ENCODE measurements around the gene MICAL1. TPM values are rescaled to one million over a fixed set of nuclear protein-coding genes. Genes with fewer than 3 reads are reported as not detected.

MICAL1 gene
- total RNA-seq, 1 experiment from 2014 or later = 10.8 TPM

GRCh38 chr6:109446072-109446471 is 9.5 kb downstream of the MICAL1 start:
- no peak overlapping the region for H3K27ac ChIP-seq
- DNase-seq = no peak
- peaks cover 14% of the 10 kb centered on the region for H3K79me2 ChIP-seq (ENCODE audit: low read depth)
- ChIA-PET CTCF (no interaction called here), POLR2A (ENCODE audit: unreplicated experiment) (interaction anchor here (0.6 kb wide), 1 partner anchor 245 kb away, joined by 5 read pairs; no protein-coding TSS in a partner anchor)
- H3K4me2 ChIP-seq = no peak overlapping the region
- H3K36me3 ChIP-seq (ENCODE audit: low read depth) = 0 out of 2 replicates have a peak, but pooled peaks cover 3% of the 10 kb centered on the region
- no TSS peak for BruUV-seq (replicated peaks)
- TF ChIP-seq CTCF (conservative IDR thresholded peaks at IDR 0.05) (no peak), EZH2 (IDR thresholded peaks at IDR 0.05; ENCODE audit: low read depth) (no peak)
- no peaks in the 10 kb centered on the region for H3K27me3 ChIP-seq (ENCODE audit: insufficient read depth, low read depth)
- H3K4me3 ChIP-seq = no peak overlapping the region
- no peaks in the 10 kb centered on the region for H3K9me3 ChIP-seq (ENCODE audit: insufficient read depth, low read depth)
- no peak overlapping the region for H2AFZ ChIP-seq
- no peaks in the 10 kb centered on the region for H3K9me2 ChIP-seq (ENCODE audit: insufficient read depth)
- peaks cover 8% of the 10 kb centered on the region; the same call in 1 of the 2 replicates for H3F3A ChIP-seq (ENCODE audit: insufficient read depth, low read depth)
- intact Hi-C loops (cut with micrococcal nuclease; ENCODE audit: unreplicated experiment) = no loop called here
- H3K4me1 ChIP-seq (replicated peaks; ENCODE audit: insufficient read depth) = peaks cover 7% of the 10 kb centered on the region
- no peaks in the 10 kb centered on the region for H4K20me1 ChIP-seq (ENCODE audit: insufficient read depth)

GRCh38 chr6:109445382-109445781 is 10.2 kb downstream of the MICAL1 start:
- ChIA-PET POLR2A (ENCODE audit: unreplicated experiment) (interaction anchor here (0.6 kb wide), 1 partner anchor 12 kb away, joined by 6 read pairs; no protein-coding TSS in a partner anchor), CTCF (no interaction called here)
- Histone ChIP-seq H2AFZ (no peak overlapping the region), H3K9me3 (ENCODE audit: insufficient read depth, low read depth) (no peaks in the 10 kb centered on the region), H3K27me3 (ENCODE audit: insufficient read depth, low read depth) (no peaks in the 10 kb centered on the region), H3F3A (ENCODE audit: insufficient read depth, low read depth) (peaks cover 4% of the 10 kb centered on the region; the same call in 1 of the 2 replicates), H3K4me1 (replicated peaks; ENCODE audit: insufficient read depth) (peaks cover 7% of the 10 kb centered on the region), H3K36me3 (ENCODE audit: low read depth) (0 out of 2 replicates have a peak, but pooled peaks cover 3% of the 10 kb centered on the region), H3K4me2 (no peak overlapping the region), H3K4me3 (no peak overlapping the region), H3K9me2 (ENCODE audit: insufficient read depth) (no peaks in the 10 kb centered on the region), H3K27ac (no peak overlapping the region), H3K79me2 (ENCODE audit: low read depth) (peaks cover 18% of the 10 kb centered on the region), H4K20me1 (ENCODE audit: insufficient read depth) (no peaks in the 10 kb centered on the region)
- TF ChIP-seq CTCF (conservative IDR thresholded peaks at IDR 0.05) (peak; percentile 30; the same call in 1 of the 2 replicates), EZH2 (IDR thresholded peaks at IDR 0.05; ENCODE audit: low read depth) (no peak)
- intact Hi-C loops (cut with micrococcal nuclease; ENCODE audit: unreplicated experiment) = no loop called here
- no peak for DNase-seq
- BruUV-seq (replicated peaks) = no TSS peak

DNA sequence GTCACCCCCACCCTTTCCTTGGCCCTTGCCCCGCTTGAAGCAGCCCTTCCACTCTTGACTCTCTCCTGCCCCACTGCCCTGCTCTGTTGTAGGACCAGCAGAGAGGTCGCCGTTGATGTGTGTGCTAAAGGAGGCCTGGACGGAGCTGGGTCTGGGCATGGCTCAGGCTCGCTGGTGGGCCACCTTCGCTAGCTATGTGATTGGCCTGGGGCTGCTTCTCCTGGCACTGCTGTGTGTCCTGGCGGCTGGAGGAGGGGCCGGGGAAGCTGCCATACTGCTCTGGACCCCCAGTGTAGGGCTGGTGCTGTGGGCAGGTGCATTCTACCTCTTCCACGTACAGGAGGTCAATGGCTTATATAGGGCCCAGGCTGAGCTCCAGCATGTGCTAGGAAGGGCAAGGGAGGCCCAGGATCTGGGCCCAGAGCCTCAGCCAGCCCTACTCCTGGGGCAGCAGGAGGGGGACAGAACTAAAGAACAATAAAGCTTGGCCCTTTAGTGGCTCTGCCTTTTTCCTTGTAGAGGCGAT is 12.1 kb downstream of the MICAL1 start:
- Histone ChIP-seq H4K20me1 (ENCODE audit: insufficient read depth) (no peaks in the 10 kb centered on the region), H3K27ac (no peak overlapping the region), H3K27me3 (ENCODE audit: insufficient read depth, low read depth) (no peaks in the 10 kb centered on the region), H3K4me2 (no peak overlapping the region), H2AFZ (no peak overlapping the region), H3K4me3 (no peak overlapping the region), H3K36me3 (ENCODE audit: low read depth) (0 out of 2 replicates have a peak, but pooled peaks cover 3% of the 10 kb centered on the region), H3F3A (ENCODE audit: insufficient read depth, low read depth) (peaks cover 16% of the 10 kb centered on the region), H3K79me2 (ENCODE audit: low read depth) (peaks cover 29% of the 10 kb centered on the region), H3K9me2 (ENCODE audit: insufficient read depth) (no peaks in the 10 kb centered on the region), H3K9me3 (ENCODE audit: insufficient read depth, low read depth) (no peaks in the 10 kb centered on the region), H3K4me1 (replicated peaks; ENCODE audit: insufficient read depth) (peaks cover 13% of the 10 kb centered on the region)
- ChIA-PET POLR2A (ENCODE audit: unreplicated experiment) (no interaction called here), CTCF (interaction anchor here (0.6 kb wide), 1 partner anchor 385 kb away, joined by 3 read pairs; no protein-coding TSS in a partner anchor)
- intact Hi-C loops (cut with micrococcal nuclease; ENCODE audit: unreplicated experiment) = no loop called here
- DNase-seq = no peak
- BruUV-seq (replicated peaks) = no TSS peak
- TF ChIP-seq CTCF (conservative IDR thresholded peaks at IDR 0.05) (no peak), EZH2 (IDR thresholded peaks at IDR 0.05; ENCODE audit: low read depth) (no peak)

All from PC-9 (cell line).